Suprapubic skin (tissue), 4 donors: ENCODE results near the gene ARHGEF1. TPM values are rescaled to one million over a fixed set of nuclear protein-coding genes. Genes with fewer than 3 reads are reported as not detected.

Source experiments
- DNase-seq, 2 donors: peaks; one replicate each; pipeline ENCODE4 v3.0.0-alpha.2; 2019; ENCODE audit warnings: low spot score in 2 of 2
- H3K27ac ChIP-seq: fragments of 200-600 bp; sonication (generic); one replicate; pipeline ENCODE4 v1.5.1; 2019
- H3K27me3 ChIP-seq: fragments of 200-600 bp; sonication (generic); one replicate; pipeline ENCODE4 v1.5.1; 2019
- H3K36me3 ChIP-seq: fragments of 200-600 bp; sonication (generic); one replicate; pipeline ENCODE4 v1.5.1; 2019
- H3K4me1 ChIP-seq: fragments of 200-600 bp; sonication (generic); one replicate; pipeline ENCODE4 v1.5.1; 2019
- H3K4me3 ChIP-seq: fragments of 200-600 bp; sonication (generic); one replicate; pipeline ENCODE4 v1.5.1; 2019; ENCODE audit warnings: mild to moderate bottlenecking
- H3K9me3 ChIP-seq: fragments of 200-600 bp; sonication (generic); one replicate; pipeline ENCODE4 v1.5.1; 2019
- CTCF ChIP-seq, 2 donors: fragments of 200-600 bp in 1 of 2; fragments of 450-650 bp in 1 of 2; sonication (generic) in 1 of 2; IDR thresholded peaks; one replicate each; pipeline ENCODE4 v1.5.1; 2016 to 2019; ENCODE audit warnings: antibody characterized with exemption in 2 of 2, mild to moderate bottlenecking in 1 of 2, moderate library complexity in 1 of 2
- EP300 ChIP-seq: sonication (generic); formaldehyde crosslinking; IDR thresholded peaks from one replicate; pipeline ENCODE4 v1.6.1; 2017; ENCODE audit warnings: antibody characterized with exemption
- POLR2A ChIP-seq, 2 donors: fragments of 450-650 bp; IDR thresholded peaks; one replicate each; pipeline ENCODE4 v1.6.1; 2017; ENCODE audit warnings: antibody characterized with exemption in 2 of 2, mild to moderate bottlenecking in 2 of 2, moderate library complexity in 2 of 2
- POLR2AphosphoS5 ChIP-seq, 3 donors: sonication (generic); formaldehyde crosslinking; IDR thresholded peaks; one replicate each; pipeline ENCODE4 v1.6.1; 2017; ENCODE audit warnings: antibody characterized with exemption in 3 of 3
- WGBS: methylation state at CpG from one replicate; pipeline ENCODE4 v1.1.5; 2018; 5-methylcytosine and 5-hydroxymethylcytosine counted together
- total RNA-seq, 4 donors: library from RNA; depleted of rRNA; stranded (reverse); fragments of >200 nt; gene quantifications; one replicate each; pipeline ENCODE4 v1.1.0, GENCODE V29; 2016

ARHGEF1 gene
- total RNA-seq, 4 donors from 2014 or later, result 61.0 to 173 (median 72.1) TPM

- Histone ChIP-seq H3K9me3 (no peaks in the 10 kb centered on the region), H3K27ac (no peak overlapping the region), H3K4me1 (no peaks in the 10 kb centered on the region), H3K36me3 (peaks cover 92% of the 10 kb centered on the region), H3K4me3 (no peak overlapping the region), H3K27me3 (no peaks in the 10 kb centered on the region)
- DNase-seq, result no peak
- TF ChIP-seq POLR2A (IDR thresholded peaks at IDR 0.05) (no peak), EP300 (no peak), CTCF (IDR thresholded peaks at IDR 0.05) (no peak), POLR2AphosphoS5 (IDR thresholded peaks at IDR 0.05) (no peak)
- 95% methylated on average over 22 of the region's 24 CpGs for WGBS
Observed at GRCh38 chr19:41897820-41898219, 14.8 kb downstream of the ARHGEF1 start.

- peaks cover 94% of the 10 kb centered on the region for H3K36me3 ChIP-seq
- no peak for TF ChIP-seq EP300
- TF ChIP-seq POLR2AphosphoS5 (IDR thresholded peaks at IDR 0.05), result no peak
- TF ChIP-seq CTCF (IDR thresholded peaks at IDR 0.05), result no peak
- TF ChIP-seq POLR2A (IDR thresholded peaks at IDR 0.05), result no peak
- DNase-seq, result no peak
- H3K9me3 ChIP-seq, result no peaks in the 10 kb centered on the region
- H3K4me3 ChIP-seq, result no peak overlapping the region
- no peak overlapping the region for H3K27ac ChIP-seq
- H3K4me1 ChIP-seq, result no peaks in the 10 kb centered on the region
- 94% methylated on average over 13 of the region's 15 CpGs for WGBS
- H3K27me3 ChIP-seq, result no peaks in the 10 kb centered on the region
Observed at GRCh38 chr19:41898235-41898634, 15.3 kb downstream of the ARHGEF1 start.

GRCh38 chr19:41901707-41902360 lies 18.9 kb downstream of the ARHGEF1 start:
- H3K27ac ChIP-seq, result no peak overlapping the region
- no peaks in the 10 kb centered on the region for H3K4me1 ChIP-seq
- H3K9me3 ChIP-seq, result no peaks in the 10 kb centered on the region
- no peak for TF ChIP-seq EP300
- TF ChIP-seq CTCF (IDR thresholded peaks at IDR 0.05), result no peak
- no peak for TF ChIP-seq POLR2A (IDR thresholded peaks at IDR 0.05)
- TF ChIP-seq POLR2AphosphoS5 (IDR thresholded peaks at IDR 0.05), result no peak
- no peak for DNase-seq
- WGBS, result 90% methylated on average over 14 of the region's 21 CpGs
- no peaks in the 10 kb centered on the region for H3K27me3 ChIP-seq
- peaks cover 99% of the 10 kb centered on the region for H3K36me3 ChIP-seq
- H3K4me3 ChIP-seq, result no peak overlapping the region

DNA sequence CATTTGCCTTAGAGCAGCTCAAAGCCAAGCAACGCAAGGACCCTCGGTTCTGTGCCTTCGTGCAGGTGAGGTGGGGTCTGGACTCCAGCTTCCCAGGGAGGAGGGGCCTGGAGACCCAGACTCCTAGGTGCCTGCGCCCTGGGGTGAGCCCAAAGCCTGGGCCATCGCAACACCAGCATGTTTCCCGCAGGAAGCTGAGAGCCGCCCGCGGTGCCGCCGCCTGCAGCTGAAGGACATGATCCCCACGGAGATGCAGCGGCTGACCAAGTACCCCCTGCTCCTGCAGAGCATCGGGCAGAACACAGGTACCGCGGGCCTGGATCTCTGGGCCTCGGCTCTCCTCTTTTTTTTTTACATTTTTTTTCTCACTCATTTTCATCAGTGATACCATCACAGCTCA lies 19.6 kb downstream of the ARHGEF1 start:
- WGBS, result 95% methylated on average over 14 of the region's 17 CpGs
- Histone ChIP-seq H3K36me3 (peaks cover 97% of the 10 kb centered on the region), H3K9me3 (no peaks in the 10 kb centered on the region), H3K4me1 (no peaks in the 10 kb centered on the region), H3K27ac (no peak overlapping the region), H3K4me3 (no peak overlapping the region), H3K27me3 (no peaks in the 10 kb centered on the region)
- no peak for DNase-seq
- TF ChIP-seq POLR2A (IDR thresholded peaks at IDR 0.05) (no peak), EP300 (no peak), POLR2AphosphoS5 (IDR thresholded peaks at IDR 0.05) (no peak), CTCF (IDR thresholded peaks at IDR 0.05) (no peak)

DNA sequence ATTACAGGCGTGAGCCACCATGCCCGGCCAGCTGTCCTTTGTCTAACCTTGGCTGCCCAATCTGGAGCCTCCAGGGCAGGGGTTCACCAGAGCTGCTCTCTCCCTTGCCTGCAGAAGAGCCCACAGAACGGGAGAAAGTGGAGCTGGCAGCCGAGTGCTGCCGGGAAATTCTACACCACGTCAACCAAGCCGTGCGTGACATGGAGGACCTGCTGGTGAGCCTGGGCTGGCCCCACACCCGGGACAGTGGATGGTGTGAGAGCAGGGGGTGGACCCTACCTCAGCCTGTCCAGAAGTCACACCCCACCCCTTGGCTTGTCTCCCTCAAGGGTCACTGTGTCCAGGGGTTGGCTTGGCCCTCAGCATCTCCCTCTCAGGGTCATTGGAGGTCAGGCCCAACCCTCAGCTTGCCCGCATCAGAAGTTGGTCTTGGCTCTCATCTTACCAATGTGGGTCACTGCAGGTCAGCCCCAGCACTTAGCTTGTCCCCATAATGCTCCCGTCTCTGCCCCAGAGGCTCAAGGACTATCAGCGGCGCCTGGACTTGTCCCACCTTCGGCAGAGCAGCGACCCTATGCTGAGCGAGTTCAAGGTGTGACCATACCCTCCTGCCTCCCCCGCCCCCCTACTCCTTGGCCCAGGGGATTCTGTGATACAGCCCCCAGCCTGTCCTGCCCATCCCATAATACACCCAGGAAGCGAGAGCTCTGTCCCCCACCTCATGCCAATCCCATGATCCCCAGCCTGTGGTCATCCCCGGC lies 20.4 kb downstream of the ARHGEF1 start:
- no peaks in the 10 kb centered on the region for H3K9me3 ChIP-seq
- no peaks in the 10 kb centered on the region for H3K27me3 ChIP-seq
- DNase-seq, result no peak
- H3K4me3 ChIP-seq, result no peak overlapping the region
- H3K36me3 ChIP-seq, result peaks cover 97% of the 10 kb centered on the region
- 92% methylated on average over 11 of the region's 19 CpGs for WGBS
- H3K27ac ChIP-seq, result no peak overlapping the region
- no peaks in the 10 kb centered on the region for H3K4me1 ChIP-seq
- no peak for TF ChIP-seq CTCF (IDR thresholded peaks at IDR 0.05)
- no peak for TF ChIP-seq EP300
- TF ChIP-seq POLR2A (IDR thresholded peaks at IDR 0.05), result no peak
- no peak for TF ChIP-seq POLR2AphosphoS5 (IDR thresholded peaks at IDR 0.05)
